ENCODE measurements around the gene OAS2. TPM values are rescaled to one million over a fixed set of nuclear protein-coding genes. Genes with fewer than 3 reads are reported as not detected.

Gene OAS2
- polyA plus RNA-seq, 1 donor (not counting 4 experiments of a cell fraction or from before 2014, with no cell fraction given): 92.7 TPM

DNA sequence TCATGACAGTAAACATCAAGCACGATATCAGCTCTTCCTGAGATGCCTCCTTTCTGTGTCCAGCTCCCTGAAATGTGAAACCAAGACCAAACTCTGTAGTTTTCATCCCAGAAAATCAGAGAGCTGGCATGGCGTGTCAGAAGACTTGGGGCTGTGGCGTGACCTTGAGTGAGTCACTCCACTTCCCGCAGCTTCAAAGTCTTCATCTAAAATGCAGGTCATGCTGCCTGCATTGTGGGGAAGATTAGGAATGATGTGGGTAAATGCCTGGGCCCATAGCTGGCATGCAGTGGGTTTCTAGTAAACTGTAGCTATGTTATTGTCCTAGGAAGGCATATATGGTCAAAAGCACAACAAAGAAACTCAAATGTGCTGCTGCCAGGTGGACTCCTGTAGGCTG, 28.8 kb downstream of the OAS2 start:
- H3K4me3 ChIP-seq (ENCODE audit: control insufficient read depth in 2 of 3, extremely low read depth in 1 of 3, insufficient read depth in 2 of 3, low read depth in 1 of 3, low read length in 3 of 3): no peak overlapping the region
- H3K36me3 ChIP-seq (ENCODE audit: control insufficient read depth in 2 of 2, extremely low read depth in 1 of 2, insufficient read depth in 2 of 2, low read length in 2 of 2): peaks cover 9 to 30% of the 10 kb centered on the region in 2 experiments
- H3K79me2 ChIP-seq (ENCODE audit: control insufficient read depth, insufficient read depth, low read length): no peaks in the 10 kb centered on the region
- H3K4me1 ChIP-seq (ENCODE audit: control insufficient read depth, extremely low read depth, insufficient read depth, low read length): peaks cover 4% of the 10 kb centered on the region
- TF ChIP-seq CTCF (optimal IDR thresholded peaks at IDR 0.05 in 1 of 3, IDR thresholded peaks at IDR 0.05 in 1 of 3, conservative IDR thresholded peaks at IDR 0.05 in 1 of 3; ENCODE audit: extremely low read depth in 1 of 3, insufficient read depth in 2 of 3, low read length in 3 of 3): no peak
- no peak for TF ChIP-seq EZH2 (IDR thresholded peaks at IDR 0.05; ENCODE audit: low read length)
- H2AFZ ChIP-seq (ENCODE audit: control insufficient read depth, low read length): no peak overlapping the region
- no peaks in the 10 kb centered on the region for H3K9me1 ChIP-seq (ENCODE audit: control insufficient read depth, extremely low read depth, insufficient read depth, low read length)
- H4K20me1 ChIP-seq (ENCODE audit: control insufficient read depth, extremely low read depth, insufficient read depth, low read length): no peaks in the 10 kb centered on the region
- no peak overlapping the region for H3K4me2 ChIP-seq (ENCODE audit: control insufficient read depth, extremely low read depth, insufficient read depth, low read depth, low read length)
- no peaks in the 10 kb centered on the region for H3K27me3 ChIP-seq (ENCODE audit: control insufficient read depth, extremely low read depth, insufficient read depth, low read length)
- dilution Hi-C loops (cut with MboI; ENCODE audit: extremely low pct_ligation_motif_present, low sequenced_read_pairs): no loop called here
- no peak overlapping the region for H3K27ac ChIP-seq (ENCODE audit: control insufficient read depth, insufficient read depth, low read length)
- no peak overlapping the region for H3K9ac ChIP-seq (ENCODE audit: control insufficient read depth, extremely low read depth, insufficient read depth, low read length)
- peaks cover 5% of the 10 kb centered on the region for H3K9me3 ChIP-seq (ENCODE audit: control insufficient read depth, low read depth, low read length)
- DNase-seq (ENCODE audit: low read depth, low spot score): no peak
- FAIRE-seq: no peak

DNA sequence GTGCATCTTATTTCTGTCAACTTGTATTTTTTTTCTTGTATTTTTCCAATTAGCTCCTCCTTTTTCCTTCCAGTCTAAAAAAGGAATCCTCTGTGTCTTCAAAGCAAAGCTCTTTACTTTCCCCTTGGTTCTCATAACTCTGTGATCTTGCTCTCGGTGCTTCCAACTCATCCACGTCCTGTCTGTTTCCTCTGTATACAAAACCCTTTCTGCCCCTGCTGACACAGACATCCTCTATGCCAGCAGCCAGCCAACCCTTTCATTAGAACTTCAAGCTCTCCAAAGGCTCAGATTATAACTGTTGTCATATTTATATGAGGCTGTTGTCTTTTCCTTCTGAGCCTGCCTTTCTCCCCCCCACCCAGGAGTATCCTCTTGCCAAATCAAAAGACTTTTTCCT, 32.4 kb downstream of the OAS2 start:
- H3K36me3 ChIP-seq (ENCODE audit: control insufficient read depth in 2 of 2, extremely low read depth in 1 of 2, insufficient read depth in 2 of 2, low read length in 2 of 2): peaks cover 9 to 19% of the 10 kb centered on the region in 2 experiments

More for the DNA sequence above, 32.4 kb downstream of the OAS2 start:
- no peak for FAIRE-seq
- no peak overlapping the region for H3K9ac ChIP-seq (ENCODE audit: control insufficient read depth, extremely low read depth, insufficient read depth, low read length)
- H3K27ac ChIP-seq (ENCODE audit: control insufficient read depth, insufficient read depth, low read length): no peak overlapping the region
- no peak for TF ChIP-seq EZH2 (IDR thresholded peaks at IDR 0.05; ENCODE audit: low read length)
- no peak for TF ChIP-seq CTCF (optimal IDR thresholded peaks at IDR 0.05 in 1 of 3, IDR thresholded peaks at IDR 0.05 in 1 of 3, conservative IDR thresholded peaks at IDR 0.05 in 1 of 3; ENCODE audit: extremely low read depth in 1 of 3, insufficient read depth in 2 of 3, low read length in 3 of 3)
- dilution Hi-C loops (cut with MboI; ENCODE audit: extremely low pct_ligation_motif_present, low sequenced_read_pairs): no loop called here
- no peak overlapping the region for H3K4me2 ChIP-seq (ENCODE audit: control insufficient read depth, extremely low read depth, insufficient read depth, low read depth, low read length)
- peaks cover 4% of the 10 kb centered on the region for H3K4me1 ChIP-seq (ENCODE audit: control insufficient read depth, extremely low read depth, insufficient read depth, low read length)
- no peak overlapping the region for H3K4me3 ChIP-seq (ENCODE audit: control insufficient read depth in 2 of 3, extremely low read depth in 1 of 3, insufficient read depth in 2 of 3, low read depth in 1 of 3, low read length in 3 of 3)
- no peaks in the 10 kb centered on the region for H3K27me3 ChIP-seq (ENCODE audit: control insufficient read depth, extremely low read depth, insufficient read depth, low read length)
- no peak for DNase-seq (ENCODE audit: low read depth, low spot score)
- H4K20me1 ChIP-seq (ENCODE audit: control insufficient read depth, extremely low read depth, insufficient read depth, low read length): no peaks in the 10 kb centered on the region
- peaks cover 5% of the 10 kb centered on the region for H3K9me3 ChIP-seq (ENCODE audit: control insufficient read depth, low read depth, low read length)
- H3K9me1 ChIP-seq (ENCODE audit: control insufficient read depth, extremely low read depth, insufficient read depth, low read length): no peaks in the 10 kb centered on the region
- no peak overlapping the region for H2AFZ ChIP-seq (ENCODE audit: control insufficient read depth, low read length)
- no peaks in the 10 kb centered on the region for H3K79me2 ChIP-seq (ENCODE audit: control insufficient read depth, insufficient read depth, low read length)

All from keratinocyte (primary cell).